ENCODE results near the gene WDR27.

DNA sequence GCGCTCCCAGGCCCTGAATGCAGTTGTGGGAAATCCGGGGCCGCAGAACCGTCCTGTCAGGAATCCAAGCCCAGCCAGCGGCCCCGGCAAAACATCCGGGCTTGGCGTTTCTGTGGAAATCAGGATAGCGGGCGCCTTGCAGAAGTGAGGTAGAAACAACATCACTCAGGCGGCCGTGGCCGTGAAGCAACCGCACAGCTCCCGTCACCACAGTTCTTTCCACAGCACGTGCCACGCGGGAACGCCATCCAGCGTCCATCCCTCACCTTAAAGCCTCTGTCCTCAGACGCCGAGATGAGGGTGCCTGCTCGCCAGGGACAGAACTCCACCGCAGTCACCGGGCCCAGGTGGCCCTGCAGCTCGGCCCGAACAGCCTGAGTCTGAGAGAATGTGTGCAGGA, 34.1 kb downstream of the WDR27 start:
- TF ChIP-seq, protein P1, sequence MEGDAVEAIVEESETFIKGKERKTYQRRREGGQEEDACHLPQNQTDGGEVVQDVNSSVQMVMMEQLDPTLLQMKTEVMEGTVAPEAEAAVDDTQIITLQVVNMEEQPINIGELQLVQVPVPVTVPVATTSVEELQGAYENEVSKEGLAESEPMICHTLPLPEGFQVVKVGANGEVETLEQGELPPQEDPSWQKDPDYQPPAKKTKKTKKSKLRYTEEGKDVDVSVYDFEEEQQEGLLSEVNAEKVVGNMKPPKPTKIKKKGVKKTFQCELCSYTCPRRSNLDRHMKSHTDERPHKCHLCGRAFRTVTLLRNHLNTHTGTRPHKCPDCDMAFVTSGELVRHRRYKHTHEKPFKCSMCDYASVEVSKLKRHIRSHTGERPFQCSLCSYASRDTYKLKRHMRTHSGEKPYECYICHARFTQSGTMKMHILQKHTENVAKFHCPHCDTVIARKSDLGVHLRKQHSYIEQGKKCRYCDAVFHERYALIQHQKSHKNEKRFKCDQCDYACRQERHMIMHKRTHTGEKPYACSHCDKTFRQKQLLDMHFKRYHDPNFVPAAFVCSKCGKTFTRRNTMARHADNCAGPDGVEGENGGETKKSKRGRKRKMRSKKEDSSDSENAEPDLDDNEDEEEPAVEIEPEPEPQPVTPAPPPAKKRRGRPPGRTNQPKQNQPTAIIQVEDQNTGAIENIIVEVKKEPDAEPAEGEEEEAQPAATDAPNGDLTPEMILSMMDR (IDR thresholded peaks at IDR 0.05; ENCODE audit: low read depth, low read length), result no peak
- TF ChIP-seq POLR2A (IDR thresholded peaks at IDR 0.05; ENCODE audit: extremely low read depth, insufficient read length), result no peak
